Epithelial cell of prostate (primary cell): ENCODE measurements around the gene ZNF500.

Source experiments
- DNase-seq: peaks from one replicate; pipeline ENCODE4 v3.0.0-alpha.2; 2011; ENCODE audit warnings: low read depth, low spot score
- H3K27ac ChIP-seq: fragments of 450-650 bp; 2 replicates; pipeline ENCODE4 v1.5.1; 2017; ENCODE audit warnings: mild to moderate bottlenecking

The ZNF500 gene

GRCh38 chr16:4776141-4776705 is 9.3 kb upstream of the ZNF500 start:
- DNase-seq: no peak
- no peak overlapping the region for H3K27ac ChIP-seq

DNA sequence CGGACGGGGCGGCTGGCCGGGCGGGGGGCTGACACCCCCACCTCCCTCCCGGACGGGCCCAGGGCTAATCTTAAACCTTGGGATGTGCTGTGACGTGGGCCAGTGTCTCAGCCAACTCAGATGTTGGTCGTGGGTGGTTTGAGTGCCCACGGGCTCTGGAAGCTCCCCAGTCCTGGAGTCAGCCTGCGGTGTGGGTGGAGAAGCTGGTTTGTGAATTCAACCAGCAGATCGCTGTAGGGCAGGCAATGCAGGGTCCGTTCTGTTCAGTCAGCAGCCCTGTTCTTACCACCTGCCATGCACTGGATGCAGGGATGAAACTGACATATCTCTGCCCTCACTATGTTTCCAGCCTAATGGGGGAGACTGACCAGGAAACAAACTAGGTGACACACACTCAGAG is 8.0 kb upstream of the ZNF500 start:
- no peak for DNase-seq
- no peak overlapping the region for H3K27ac ChIP-seq

DNA sequence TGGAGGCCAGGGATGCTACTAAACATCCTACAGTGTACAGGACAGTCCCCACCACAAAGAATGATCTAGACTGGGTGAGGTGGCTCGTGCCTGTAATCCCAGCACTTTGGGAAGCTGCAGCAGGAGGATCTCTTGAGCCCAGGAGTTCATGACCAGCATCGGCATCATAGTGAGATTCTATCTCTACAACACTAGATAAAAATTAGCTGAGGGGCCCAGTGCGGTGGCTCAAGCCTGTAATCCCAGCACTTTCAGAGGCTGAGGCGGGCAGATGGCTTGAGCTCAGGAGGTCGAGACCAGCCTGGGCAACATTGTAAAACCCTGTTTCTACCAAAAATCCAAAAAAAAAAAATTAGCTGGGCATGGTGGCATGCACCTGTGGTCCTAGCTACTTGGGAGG is 5.4 kb upstream of the ZNF500 start:
- no peak overlapping the region for H3K27ac ChIP-seq
- no peak for DNase-seq

GRCh38 chr16:4771646-4772045 is 4.7 kb upstream of the ZNF500 start:
- no peak overlapping the region for H3K27ac ChIP-seq
- DNase-seq: no peak

GRCh38 chr16:4769306-4769638 is 2.3 kb upstream of the ZNF500 start:
- no peak for DNase-seq
- no peak overlapping the region for H3K27ac ChIP-seq

- peak overlapping the region; percentile 91 for H3K27ac ChIP-seq
- DNase-seq: peak; percentile 68
Measured at GRCh38 chr16:4768549-4769305, 1.8 kb upstream of the ZNF500 start.

GRCh38 chr16:4767872-4768548 is 1.0 kb upstream of the ZNF500 start:
- no peak for DNase-seq
- peak overlapping the region; percentile 91 for H3K27ac ChIP-seq

- peak overlapping the region; percentile 91 for H3K27ac ChIP-seq
Measured at GRCh38 chr16:4765511-4766474, 1.2 kb downstream of the ZNF500 start.

DNA sequence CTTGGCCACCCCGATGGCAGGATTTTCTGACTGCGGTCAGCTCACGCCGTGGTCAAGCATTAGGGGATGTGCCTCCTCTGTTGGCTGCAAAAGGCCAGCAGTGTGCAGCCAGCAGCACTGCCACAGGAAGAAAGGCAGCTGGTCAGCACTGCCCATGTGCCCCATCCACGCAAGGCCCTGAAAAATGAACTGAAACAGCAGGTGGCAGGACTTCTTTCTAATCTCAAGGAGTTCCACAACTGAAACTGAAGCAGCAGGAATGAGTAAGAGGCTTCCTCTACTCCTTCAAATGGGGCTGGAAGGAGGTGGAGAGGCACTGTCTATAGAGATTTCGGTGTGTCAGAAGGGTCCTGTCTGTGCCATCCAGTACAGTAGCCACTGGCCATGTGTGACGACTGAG is 3.2 kb downstream of the ZNF500 start:
- DNase-seq: no peak
- H3K27ac ChIP-seq: no peak overlapping the region

More at GRCh38 chr16:4765511-4766474, 1.2 kb downstream of the ZNF500 start:
- no peak for DNase-seq

DNA sequence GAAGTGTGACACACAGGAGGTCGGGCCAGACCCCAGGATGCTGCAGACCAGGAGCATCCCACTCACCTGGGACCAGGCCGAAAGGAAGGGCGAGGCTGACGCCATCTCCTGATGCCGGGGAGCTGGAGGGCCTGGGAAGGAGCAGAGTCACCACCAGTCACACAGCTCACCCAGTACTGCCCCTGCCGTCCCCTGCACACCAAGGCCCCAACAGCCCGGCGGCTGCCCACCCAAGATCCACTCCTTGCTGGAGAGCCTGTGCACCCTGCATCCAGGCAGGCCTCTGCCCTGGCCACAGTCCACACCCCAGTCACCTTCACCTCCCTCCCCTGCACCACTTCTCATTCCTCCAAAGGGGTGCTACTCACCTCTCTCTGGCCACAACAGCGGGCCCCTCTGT is 4.8 kb downstream of the ZNF500 start:
- DNase-seq: no peak
- no peak overlapping the region for H3K27ac ChIP-seq

- no peak for DNase-seq
- H3K27ac ChIP-seq: no peak overlapping the region
Measured at GRCh38 chr16:4760221-4760910, 6.6 kb downstream of the ZNF500 start.

GRCh38 chr16:4755687-4756086 is 11.3 kb downstream of the ZNF500 start:
- no peak for DNase-seq
- H3K27ac ChIP-seq: no peak overlapping the region

DNA sequence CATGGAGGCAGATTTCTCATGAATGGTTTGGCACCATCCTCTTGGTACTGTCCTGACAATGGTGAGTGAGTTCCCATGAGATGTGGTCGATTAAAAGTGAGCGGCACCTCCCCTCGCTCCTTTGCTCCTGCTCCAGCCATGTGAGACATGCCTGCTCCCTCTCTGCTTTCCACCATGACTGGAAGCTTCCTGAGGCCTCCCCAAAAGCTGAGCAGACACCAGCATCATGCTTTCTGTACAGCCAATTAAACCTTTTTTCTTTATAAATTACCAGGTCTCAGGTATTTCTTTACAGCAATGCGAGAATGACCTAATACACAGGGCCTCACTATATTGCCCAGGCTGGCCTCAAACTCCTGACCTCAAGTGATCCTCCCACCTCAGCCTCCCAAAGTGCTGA is 12.1 kb downstream of the ZNF500 start:
- DNase-seq: no peak
- no peak overlapping the region for H3K27ac ChIP-seq

GRCh38 chr16:4753227-4753626 is 13.7 kb downstream of the ZNF500 start:
- DNase-seq: no peak
- no peak overlapping the region for H3K27ac ChIP-seq

DNA sequence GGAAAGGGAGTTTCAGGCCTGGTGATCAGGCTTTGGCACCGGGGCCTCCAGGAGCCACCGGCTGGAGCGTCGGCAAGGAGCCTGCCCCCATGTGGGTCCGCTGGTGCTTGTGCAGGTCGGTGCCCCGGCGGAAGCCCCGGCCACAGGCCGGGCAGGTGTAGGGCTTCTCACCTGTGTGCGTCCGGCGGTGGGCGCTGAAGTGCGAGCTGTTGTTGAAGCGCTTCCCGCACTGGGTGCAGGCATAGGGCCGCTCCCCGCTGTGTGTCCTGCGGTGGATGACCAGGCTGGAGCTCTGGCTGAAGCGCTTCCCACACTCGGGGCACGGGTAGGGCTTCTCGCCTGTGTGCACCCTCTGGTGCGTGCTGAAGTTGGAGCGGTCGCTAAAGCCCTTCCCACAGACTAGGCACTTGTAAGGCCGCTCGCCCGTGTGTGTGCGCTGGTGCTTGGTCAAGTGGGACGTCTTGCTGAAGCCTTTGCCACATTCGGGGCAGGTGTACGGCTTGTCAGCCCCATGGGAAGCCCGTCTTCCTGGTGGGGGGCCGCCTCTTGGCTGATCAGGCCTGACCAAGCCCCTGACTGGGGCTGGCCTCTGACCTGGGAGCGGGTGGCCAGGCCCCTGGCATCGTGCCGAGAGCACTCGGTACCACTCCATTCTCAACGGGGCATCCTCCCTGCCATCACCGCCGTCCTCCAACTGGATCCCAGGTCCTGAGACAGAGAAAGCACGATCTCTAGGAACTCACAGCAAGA is 14.4 kb downstream of the ZNF500 start:
- no peak overlapping the region for H3K27ac ChIP-seq
- DNase-seq: no peak

- H3K27ac ChIP-seq: no peak overlapping the region
- DNase-seq: no peak
Measured at GRCh38 chr16:4750896-4751295, 16.1 kb downstream of the ZNF500 start.

DNA sequence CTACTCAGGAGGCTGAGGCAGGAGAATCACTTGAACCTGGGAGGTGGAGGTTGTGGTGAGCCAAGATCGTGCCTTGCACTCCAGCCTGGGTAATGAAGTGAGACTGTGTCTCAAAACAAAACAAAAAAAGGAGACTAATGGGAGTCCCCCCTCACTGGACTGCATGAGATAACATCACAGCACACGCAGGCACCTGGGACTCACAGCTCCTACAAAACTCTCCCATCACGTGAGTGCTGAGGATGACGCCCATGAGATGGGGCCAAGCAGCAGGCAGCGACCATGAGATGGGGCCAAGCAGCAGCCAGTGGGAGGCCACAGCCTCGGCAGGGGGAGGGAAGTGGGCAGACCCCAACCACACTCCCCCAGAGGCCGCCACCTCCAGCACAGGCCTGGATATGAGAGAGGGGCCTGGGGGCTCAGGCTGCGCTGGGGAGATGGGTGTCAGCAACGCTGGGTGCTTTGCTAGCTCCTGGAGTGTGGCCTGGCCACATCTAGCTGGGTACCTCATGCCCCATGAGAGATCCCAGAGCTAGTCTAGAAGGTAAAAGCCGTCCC is 17.2 kb downstream of the ZNF500 start:
- no peak for DNase-seq
- H3K27ac ChIP-seq: no peak overlapping the region

DNA sequence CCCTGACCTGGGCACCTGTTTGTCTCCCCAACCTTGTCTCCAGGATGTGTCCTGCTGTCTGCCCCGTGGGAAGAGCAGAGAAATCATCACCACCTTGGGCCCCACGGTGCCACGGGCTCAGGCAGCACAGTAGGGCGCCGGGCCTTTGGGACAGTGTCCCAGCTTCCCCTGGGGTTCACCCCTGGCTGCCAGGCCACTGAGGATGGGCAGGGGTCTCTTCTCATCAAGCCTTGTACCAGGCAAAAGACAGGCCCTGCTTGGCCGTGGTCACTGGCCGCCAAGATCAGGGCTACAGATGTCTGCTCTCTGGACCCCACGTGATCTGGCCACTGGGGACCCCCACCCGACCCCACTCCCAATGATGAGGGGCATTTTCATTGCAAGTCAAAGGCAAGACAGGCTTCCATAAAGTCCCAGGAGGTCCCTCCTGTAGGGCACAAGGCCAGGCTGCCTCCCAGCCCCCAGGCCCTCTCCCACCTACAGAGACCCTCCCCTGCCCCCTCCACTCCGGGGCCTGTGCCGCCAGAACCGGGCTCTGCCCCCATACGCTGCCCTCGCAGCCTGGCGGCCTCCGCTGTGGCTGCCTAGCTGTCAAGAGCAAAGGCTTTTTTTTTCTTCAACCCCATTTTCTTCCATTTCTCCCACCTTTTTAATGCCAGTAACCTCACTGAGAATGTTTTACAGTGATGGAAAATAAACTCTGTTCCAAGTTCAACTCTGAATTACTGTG is 18.1 kb downstream of the ZNF500 start:
- DNase-seq: no peak
- H3K27ac ChIP-seq: no peak overlapping the region
